C4-2B (cell line): ENCODE results near the gene SGMS1.
A peak's percentile ranks its signal among the peaks of the same experiment; 100 is the strongest.

Source experiments
- H3K27ac ChIP-seq: fragments of 450-650 bp; 2 replicates; pipeline ENCODE4 v1.5.1; 2017
- CTCF ChIP-seq: fragments of 450-650 bp; conservative IDR thresholded peaks from 2 replicates; pipeline ENCODE4 v1.5.1; 2017; ENCODE audit warnings: mild to moderate bottlenecking
- ZFX ChIP-seq: fragments of 450-650 bp; IDR thresholded peaks from 2 replicates; pipeline ENCODE4 v1.6.1; 2017

Gene SGMS1

GRCh38 chr10:50610368-50610767, 13.4 kb downstream of the SGMS1 start:
- H3K27ac ChIP-seq, result no peak overlapping the region
- TF ChIP-seq CTCF (no peak), ZFX (no peak)

- no peak for TF ChIP-seq ZFX
- no peak for TF ChIP-seq CTCF
- H3K27ac ChIP-seq, result peak overlapping the region; percentile 63
Observed at GRCh38 chr10:50607356-50607925, 16.3 kb downstream of the SGMS1 start.

- TF ChIP-seq ZFX, result no peak
- H3K27ac ChIP-seq, result no peak overlapping the region
Observed at GRCh38 chr10:50605951-50606270, 17.8 kb downstream of the SGMS1 start.

- TF ChIP-seq ZFX, result no peak
- no peak for TF ChIP-seq CTCF
Observed at GRCh38 chr10:50605269-50605950, 18.3 kb downstream of the SGMS1 start.

GRCh38 chr10:50604809-50605208, 18.9 kb downstream of the SGMS1 start:
- TF ChIP-seq ZFX (no peak), CTCF (no peak)
- H3K27ac ChIP-seq, result peak overlapping the region; percentile 70; the same call in 1 of the 2 replicates

More at GRCh38 chr10:50605269-50605950, 18.3 kb downstream of the SGMS1 start:
- peak overlapping the region; percentile 70; the same call in 1 of the 2 replicates for H3K27ac ChIP-seq

- peak overlapping the region; percentile 62 for H3K27ac ChIP-seq
- no peak for TF ChIP-seq ZFX
Observed at GRCh38 chr10:50604049-50604640, 19.6 kb downstream of the SGMS1 start.

GRCh38 chr10:50603151-50603850, 20.5 kb downstream of the SGMS1 start:
- no peak overlapping the region; the same call in 1 of the 2 replicates for H3K27ac ChIP-seq

More at GRCh38 chr10:50603151-50603850, 20.5 kb downstream of the SGMS1 start:
- no peak for TF ChIP-seq CTCF
- no peak for TF ChIP-seq ZFX
